Stimulated activated naive CD8-positive, alpha-beta T cell treated with anti-CD3 and anti-CD28 coated beads, Interleukin-15, amount 100 ng/mL, for 72 hours (primary cell): Measurements from ENCODE around the gene VPS13D.
"Not testable (repeated sequence)": the region's sequence is repeated elsewhere in the genome, so short reads cannot be mapped to it uniquely, and the experiment has no call there.

Experiments
- ATAC-seq: fragments of 150-1000 bp; cut with Tn5 transposase; 2 replicates; pipeline ENCODE4 v1.10.0; 2021; ENCODE audit warnings: mild to moderate bottlenecking, moderate library complexity
- DNase-seq, 2 donors: peaks; one replicate each; pipeline ENCODE4 v3.0.0; 2021 to 2022
- H3K27ac Mint-ChIP-seq, 2 donors: one replicate each; pipeline ENCODE4 v1.8.0; 2022; ENCODE audit warnings: mild to moderate bottlenecking in 2 of 2, mixed read lengths in 2 of 2, moderate library complexity in 2 of 2
- H3K27me3 Mint-ChIP-seq: one replicate; pipeline ENCODE4 v1.8.0; 2022; ENCODE audit warnings: mixed read lengths
- H3K4me1 Mint-ChIP-seq: one replicate; pipeline ENCODE4 v1.8.0; 2022; ENCODE audit warnings: mild to moderate bottlenecking, mixed read lengths
- H3K4me3 Mint-ChIP-seq, 2 donors: one replicate each; pipeline ENCODE4 v1.8.0; 2022; ENCODE audit warnings: mild to moderate bottlenecking in 2 of 2, mixed read lengths in 2 of 2, moderate library complexity in 1 of 2
- H3K9me3 Mint-ChIP-seq, 2 donors: one replicate each; pipeline ENCODE4 v1.8.0; 2022; ENCODE audit warnings: mixed read lengths in 2 of 2

The VPS13D gene

DNA sequence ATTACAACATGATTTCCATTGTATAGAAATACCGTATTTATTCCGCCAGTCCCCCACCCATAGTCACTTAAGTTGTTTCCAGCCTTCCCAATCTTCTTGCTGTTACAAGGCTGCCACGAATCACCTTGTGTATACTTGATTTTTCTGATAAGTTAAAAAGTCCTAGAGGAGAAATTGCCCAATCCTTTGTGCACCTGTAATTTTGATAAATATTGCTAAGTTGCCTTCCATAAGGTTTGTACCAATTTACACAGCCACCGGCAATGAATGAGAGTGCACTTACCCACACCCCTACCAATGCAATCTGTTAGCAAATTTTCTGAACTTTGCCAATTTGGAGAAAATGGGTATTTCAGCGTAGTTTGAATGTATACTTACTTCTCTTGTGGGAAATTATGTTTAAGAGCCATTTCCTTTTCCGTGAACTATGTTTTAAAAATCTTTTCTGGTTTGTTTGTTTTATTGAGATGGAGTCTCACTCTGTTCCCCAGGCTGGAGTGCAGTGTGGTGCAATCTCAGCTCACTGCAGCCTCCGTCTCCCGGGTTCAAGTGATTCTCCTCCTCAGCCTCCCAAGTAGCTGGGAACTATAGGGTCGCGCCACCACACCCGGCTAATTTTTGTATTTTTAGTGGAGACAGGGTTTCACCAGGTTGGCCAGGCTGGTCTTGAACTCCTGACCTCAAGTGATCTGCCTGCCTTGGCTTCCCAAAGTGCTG, 300.8 kb downstream of the VPS13D start:
- peaks cover 5% of the 10 kb centered on the region in 2 donors for H3K9me3 Mint-ChIP-seq
- H3K4me3 Mint-ChIP-seq: no peak overlapping the region
- DNase-seq (no peak), ATAC-seq (no peak)
- peaks cover 23% of the 10 kb centered on the region for H3K4me1 Mint-ChIP-seq
- peak overlapping the region in 1 of 2 donors; percentile 7 for H3K27ac Mint-ChIP-seq
- no peaks in the 10 kb centered on the region for H3K27me3 Mint-ChIP-seq

DNA sequence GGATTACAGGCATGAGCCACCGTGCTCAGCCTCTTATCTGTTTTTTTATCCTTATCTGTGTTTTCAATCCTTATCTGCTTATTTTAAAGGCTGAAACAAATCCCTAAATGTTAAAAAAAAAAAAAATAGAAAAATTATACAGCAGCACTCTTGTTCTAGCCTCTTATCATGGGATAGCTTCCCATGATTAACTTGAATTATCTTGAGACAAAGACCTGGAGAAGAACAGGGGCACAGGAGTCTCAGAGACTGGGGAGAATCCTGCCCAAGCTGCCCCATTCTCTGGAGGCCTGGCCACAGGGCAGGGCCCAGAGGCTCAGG, 301.3 kb downstream of the VPS13D start:
- ATAC-seq (no peak), DNase-seq (no peak)
- Mint-ChIP-seq H3K27ac (no peak overlapping the region), H3K4me3 (no peak overlapping the region), H3K27me3 (no peaks in the 10 kb centered on the region), H3K4me1 (peaks cover 23% of the 10 kb centered on the region), H3K9me3 (peaks cover 6 to 9% of the 10 kb centered on the region in 2 donors)

DNA sequence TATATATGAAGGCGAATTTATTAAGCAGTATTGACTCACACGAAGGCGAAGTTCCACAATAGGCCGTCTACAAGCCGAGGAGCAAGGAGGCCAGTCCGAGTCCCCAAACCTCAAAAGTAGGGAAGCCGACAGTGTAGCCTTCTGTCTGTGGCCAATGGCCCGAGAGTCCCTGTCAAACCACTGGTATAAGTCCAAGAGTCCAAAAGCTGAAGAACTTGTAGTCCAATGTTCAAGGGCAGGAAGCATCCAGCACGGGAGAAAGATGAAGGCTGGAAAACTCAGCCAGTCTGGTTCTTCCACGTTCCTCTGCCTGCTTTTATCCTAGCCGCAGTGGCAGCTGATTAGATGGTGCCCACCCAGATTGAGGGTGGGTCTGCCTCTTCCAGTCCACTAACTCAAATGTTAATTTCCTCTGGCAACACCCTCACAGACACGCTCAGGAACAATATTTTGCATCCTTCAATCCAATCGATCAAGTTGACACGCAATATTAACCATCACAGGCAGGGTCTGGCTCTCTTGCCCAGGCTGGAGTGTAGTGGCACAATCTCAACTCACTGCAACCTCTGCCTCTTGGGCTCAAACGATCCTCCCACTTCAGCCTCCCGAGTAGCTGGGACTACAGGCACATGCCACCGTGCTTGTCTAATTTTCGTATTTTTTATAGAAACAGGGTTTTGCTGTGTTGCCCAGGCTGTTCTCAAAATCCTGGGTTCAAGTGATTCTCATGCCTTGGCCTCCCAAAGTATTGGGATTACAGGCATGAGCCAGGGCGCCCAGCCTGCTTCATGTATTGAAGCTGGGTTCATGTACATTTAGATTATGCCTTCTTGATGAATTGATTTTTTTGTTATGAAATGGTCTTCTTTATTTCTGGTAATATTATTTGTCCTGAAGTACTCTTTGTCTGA, 302.8 kb downstream of the VPS13D start:
- peaks cover 29% of the 10 kb centered on the region for H3K4me1 Mint-ChIP-seq
- ATAC-seq (no peak), DNase-seq (no peak)
- no peak overlapping the region for H3K27ac Mint-ChIP-seq
- no peaks in the 10 kb centered on the region for H3K27me3 Mint-ChIP-seq
- H3K4me3 Mint-ChIP-seq: no peak overlapping the region
- H3K9me3 Mint-ChIP-seq: peaks cover 13 to 24% of the 10 kb centered on the region in 2 donors

DNA sequence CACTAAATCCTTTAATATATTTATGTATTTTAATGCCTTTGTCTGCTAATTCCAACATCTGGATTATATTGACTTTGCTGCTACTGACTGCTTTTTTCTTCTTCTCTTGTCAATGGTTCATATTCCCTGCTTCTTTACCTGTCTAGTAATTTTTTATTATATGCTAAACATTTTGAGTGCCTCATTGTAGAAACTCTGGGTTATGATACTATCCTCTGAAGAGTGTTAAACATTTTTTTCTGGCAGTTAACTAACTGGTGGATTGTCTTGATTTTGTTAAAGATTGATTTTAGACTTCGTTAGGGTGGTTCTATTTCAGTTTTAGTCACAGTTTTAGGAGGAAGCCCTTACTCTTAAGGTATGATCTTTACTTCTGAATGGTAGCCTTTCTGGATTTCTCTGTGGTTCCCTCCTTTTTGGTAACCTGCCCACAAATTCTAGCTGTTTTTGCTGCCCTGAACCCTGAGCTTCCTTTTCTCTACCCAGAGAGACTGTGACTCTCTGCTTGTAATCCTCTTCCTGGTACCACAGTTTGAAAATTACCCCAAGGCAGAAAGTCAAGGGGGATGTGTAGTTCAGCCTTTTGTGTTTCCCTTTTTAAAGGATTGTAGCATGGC, 306.3 kb downstream of the VPS13D start:
- H3K9me3 Mint-ChIP-seq: peaks cover 15 to 27% of the 10 kb centered on the region in 2 donors
- peaks cover 17% of the 10 kb centered on the region for H3K4me1 Mint-ChIP-seq
- DNase-seq: no peak
- H3K4me3 Mint-ChIP-seq: no peak overlapping the region
- H3K27ac Mint-ChIP-seq: no peak overlapping the region
- no peak for ATAC-seq
- H3K27me3 Mint-ChIP-seq: no peaks in the 10 kb centered on the region

DNA sequence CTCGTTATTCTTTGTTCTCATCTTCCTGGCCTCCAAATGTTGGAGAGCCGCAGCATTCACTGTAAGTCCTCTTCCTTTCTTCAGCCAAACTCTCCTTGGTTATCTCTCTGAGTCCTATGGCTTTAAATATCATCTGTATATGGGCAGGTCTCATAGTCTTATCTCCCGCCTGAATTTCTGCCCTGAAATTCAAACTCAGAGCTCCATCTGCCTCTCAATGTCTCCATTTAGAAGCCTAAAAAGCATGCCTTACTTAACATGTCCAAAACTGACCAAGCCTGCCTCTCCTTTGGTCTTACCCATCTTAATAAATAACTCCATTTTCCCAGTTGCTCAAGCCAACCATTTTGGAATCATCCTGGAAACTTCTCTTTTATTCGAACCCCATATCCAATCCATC, 307.5 kb downstream of the VPS13D start:
- no peak overlapping the region for H3K4me3 Mint-ChIP-seq
- DNase-seq: no peak
- ATAC-seq: no peak
- H3K27me3 Mint-ChIP-seq: no peaks in the 10 kb centered on the region
- H3K4me1 Mint-ChIP-seq: peaks cover 13% of the 10 kb centered on the region
- H3K27ac Mint-ChIP-seq: no peak overlapping the region
- peaks cover 15 to 27% of the 10 kb centered on the region in 2 donors for H3K9me3 Mint-ChIP-seq

DNA sequence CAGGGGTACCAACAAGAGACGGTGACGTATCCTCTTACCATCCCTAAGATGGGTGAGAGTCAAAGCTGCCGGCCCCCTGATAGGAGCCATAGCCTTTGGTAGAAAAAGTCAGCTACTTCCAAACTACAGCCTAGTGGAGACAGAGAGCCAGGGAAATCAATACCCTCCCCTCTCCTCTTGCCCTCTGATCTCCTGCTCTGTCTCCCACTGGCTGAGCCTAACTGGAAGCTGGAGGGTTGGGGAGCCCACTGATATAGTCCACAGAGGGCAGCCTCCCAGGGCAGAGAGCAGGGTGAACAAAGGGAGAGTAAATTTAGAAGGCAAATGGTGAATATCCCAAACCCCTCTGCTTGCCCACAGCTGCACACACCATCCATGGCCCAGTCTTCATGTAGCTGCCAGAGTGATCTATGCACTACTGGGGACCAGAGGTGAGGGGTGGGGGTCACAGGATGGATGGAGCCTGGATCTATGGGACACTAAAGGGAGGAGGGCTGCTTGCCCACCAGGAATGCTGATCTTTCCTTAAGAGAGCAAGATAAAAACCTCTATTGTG, 308.2 kb downstream of the VPS13D start:
- no peaks in the 10 kb centered on the region for H3K27me3 Mint-ChIP-seq
- no peak overlapping the region for H3K4me3 Mint-ChIP-seq
- H3K9me3 Mint-ChIP-seq: peaks cover 15 to 27% of the 10 kb centered on the region in 2 donors
- H3K27ac Mint-ChIP-seq: peak overlapping the region in 1 of 2 donors; percentile 23
- peaks cover 12% of the 10 kb centered on the region for H3K4me1 Mint-ChIP-seq
- no peak for DNase-seq
- no peak for ATAC-seq

DNA sequence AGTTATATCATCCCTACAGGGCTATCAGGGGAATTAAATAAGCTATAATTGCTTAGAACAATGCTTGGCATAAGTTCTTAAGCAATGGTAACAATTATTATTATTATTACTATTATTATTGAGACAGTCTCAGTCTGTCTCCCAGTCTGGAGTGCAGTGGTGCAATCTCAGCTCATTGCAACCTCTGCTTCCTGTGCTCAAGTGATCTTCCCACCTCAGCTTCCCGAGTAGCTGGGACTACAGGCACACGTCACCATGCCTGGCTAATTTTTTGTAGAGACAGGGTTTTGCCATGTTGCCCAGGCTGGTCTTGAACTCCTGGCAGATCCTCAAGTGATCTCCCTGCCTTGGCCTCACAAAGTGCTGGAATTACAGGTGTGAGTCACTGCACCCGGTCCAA, 308.7 kb downstream of the VPS13D start:
- Mint-ChIP-seq H3K9me3 (peaks cover 15 to 27% of the 10 kb centered on the region in 2 donors), H3K4me1 (peaks cover 10% of the 10 kb centered on the region)
- H3K27me3 Mint-ChIP-seq, ATAC-seq, H3K27ac Mint-ChIP-seq, H3K4me3 Mint-ChIP-seq, DNase-seq: not testable (repeated sequence)

DNA sequence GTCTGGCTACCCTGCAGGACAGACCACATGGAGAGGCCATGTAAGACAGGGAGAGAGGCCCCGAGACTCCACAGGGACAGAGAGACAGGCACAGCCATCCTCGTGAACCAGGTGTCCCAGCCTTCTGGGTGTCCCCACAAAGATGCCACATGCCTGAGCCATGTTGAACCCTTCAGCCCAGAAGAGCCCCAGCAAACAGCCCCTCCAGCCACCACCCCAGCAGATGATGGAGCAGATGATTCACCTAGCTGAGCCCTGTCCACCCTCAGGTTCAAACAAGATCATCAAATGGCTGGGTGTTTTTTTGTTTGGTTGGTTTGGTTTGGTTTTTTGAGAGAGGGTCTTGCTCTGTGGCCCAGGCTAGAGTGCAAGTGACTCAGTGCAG, 309.5 kb downstream of the VPS13D start:
- no peaks in the 10 kb centered on the region for H3K27me3 Mint-ChIP-seq
- H3K9me3 Mint-ChIP-seq: peaks cover 15 to 27% of the 10 kb centered on the region in 2 donors
- no peak overlapping the region for H3K4me3 Mint-ChIP-seq
- DNase-seq (no peak), ATAC-seq (no peak)
- no peak overlapping the region for H3K27ac Mint-ChIP-seq
- peaks cover 8% of the 10 kb centered on the region for H3K4me1 Mint-ChIP-seq

DNA sequence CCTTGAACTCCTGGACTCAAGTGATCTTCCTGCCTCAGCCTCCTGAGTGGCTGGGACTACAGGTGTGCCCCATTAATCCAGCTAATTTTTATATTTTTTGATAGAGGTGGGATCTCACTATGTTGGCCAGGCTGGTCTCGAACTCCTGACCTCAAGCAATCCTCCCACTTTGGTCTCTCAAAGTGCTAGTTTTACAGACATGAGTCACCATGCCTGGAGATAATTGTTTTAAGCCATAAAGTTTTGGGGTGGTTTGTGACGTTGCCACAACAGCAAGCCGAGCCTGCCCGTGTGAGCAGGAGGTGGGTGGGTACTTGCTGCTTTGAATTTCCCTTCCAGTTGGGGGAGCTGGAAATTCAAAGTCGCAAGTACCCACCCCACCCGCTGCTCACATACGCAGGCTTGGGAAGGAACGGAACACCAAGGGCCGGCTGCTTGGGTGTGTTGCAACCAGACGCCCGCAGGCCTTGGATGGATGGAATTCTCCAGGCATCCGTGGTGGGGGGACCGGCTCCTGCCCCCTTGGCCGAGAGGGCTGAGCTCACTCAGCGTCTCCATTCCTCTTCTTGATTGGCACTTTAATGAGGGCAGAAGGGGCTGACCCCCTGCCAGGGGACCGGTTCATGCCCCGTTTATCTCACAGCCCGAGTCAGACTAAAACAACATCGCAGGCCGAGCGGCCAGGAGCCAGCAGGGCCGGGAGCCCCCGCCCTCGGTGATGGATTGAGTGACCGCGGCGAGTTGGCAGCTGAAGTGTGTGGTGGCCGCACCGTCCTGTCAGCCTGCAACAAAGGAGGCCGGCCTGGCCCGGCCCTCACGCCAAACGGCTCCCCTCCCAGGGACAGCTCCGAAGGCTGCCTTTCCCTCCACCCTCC, 310.1 kb downstream of the VPS13D start:
- H3K4me1 Mint-ChIP-seq: peaks cover 15% of the 10 kb centered on the region
- no peak overlapping the region for H3K27ac Mint-ChIP-seq
- no peak for ATAC-seq
- peaks cover 15 to 27% of the 10 kb centered on the region in 2 donors for H3K9me3 Mint-ChIP-seq
- DNase-seq: no peak
- no peak overlapping the region for H3K4me3 Mint-ChIP-seq
- H3K27me3 Mint-ChIP-seq: no peaks in the 10 kb centered on the region

DNA sequence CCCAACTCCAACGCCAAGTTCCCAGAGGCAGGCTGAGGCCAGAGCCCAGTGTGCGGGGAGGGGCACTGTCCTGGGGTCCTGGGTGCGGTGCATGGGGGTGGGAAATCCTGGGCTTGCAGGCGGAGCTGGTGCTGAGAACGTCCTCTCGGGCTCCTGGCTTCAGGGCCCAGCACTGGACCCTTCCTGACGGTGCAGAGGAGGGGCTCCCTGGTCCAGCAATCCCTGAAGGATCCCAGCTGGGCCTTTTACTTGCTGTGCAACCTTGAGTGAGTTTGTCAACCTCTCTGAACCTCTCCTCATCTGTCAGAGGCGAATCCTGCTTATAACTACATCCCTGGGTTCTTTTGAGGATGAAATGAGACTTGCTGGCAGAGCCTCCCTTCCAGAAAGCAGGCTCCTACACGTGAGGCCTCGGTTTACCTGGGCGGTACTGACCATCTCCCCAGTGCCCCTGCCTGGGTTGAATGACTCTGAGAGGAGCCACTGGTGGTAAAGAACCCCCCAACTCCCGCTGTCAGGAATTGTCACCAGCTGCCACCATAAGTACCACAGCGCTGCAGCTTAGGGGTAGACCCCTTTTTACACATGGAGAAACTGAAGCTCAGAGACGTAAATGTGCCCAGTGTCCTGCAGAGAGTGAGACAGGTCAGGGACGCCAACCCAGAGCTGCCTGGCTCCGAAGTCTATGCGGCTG, 310.9 kb downstream of the VPS13D start:
- Mint-ChIP-seq H3K27ac (no peak overlapping the region), H3K4me1 (peaks cover 19% of the 10 kb centered on the region), H3K27me3 (no peaks in the 10 kb centered on the region)

DNA sequence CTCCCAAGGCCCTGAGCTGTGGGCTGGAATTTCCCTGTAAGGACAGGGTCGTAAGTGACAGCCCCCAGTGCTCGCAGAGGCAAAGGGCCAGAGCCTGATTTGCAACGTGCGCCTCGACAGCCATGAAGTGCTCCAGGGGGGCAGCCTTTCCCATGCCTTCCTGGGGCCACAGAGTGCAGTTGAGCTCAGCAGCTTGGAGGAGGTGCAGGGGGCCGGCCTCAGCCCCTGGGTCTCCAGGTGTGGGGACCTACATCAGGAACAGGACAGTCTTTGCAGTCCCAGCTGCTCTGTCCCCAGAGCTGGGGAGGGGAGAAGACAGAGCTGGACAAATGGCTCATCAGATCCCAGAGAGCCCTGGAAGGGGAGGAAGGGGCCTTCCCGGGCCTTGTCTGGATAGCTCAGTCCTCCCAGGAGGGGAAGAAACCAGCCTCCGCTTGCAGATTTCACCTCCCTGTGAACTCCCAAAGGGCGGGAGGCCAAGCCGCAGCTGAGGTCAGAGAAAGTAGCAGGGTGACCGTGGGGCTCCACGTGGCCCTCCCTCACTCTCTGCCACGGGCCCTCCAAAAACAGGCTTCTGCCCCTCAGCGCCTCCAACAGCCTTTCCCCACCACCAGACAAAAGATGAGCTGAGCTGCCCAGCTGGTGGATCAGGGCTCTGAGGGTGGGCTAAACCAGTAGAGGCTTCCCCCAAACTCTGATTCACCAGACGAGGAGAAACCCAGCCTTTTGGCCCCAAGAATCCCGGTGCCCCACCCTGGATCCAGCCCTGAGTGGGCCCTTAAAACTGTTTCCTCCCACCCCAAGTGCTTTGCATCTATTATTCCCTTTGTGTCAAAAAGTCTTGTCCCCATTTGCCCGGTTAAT, 311.7 kb downstream of the VPS13D start:
- ATAC-seq (no peak), DNase-seq (no peak)
- H3K4me1 Mint-ChIP-seq: peaks cover 19% of the 10 kb centered on the region
- H3K4me3 Mint-ChIP-seq: no peak overlapping the region
- H3K9me3 Mint-ChIP-seq: peaks cover 9 to 15% of the 10 kb centered on the region in 2 donors
- H3K27me3 Mint-ChIP-seq: no peaks in the 10 kb centered on the region
- peak overlapping the region in 1 of 2 donors; percentile 2 for H3K27ac Mint-ChIP-seq

More for the DNA sequence above, 310.9 kb downstream of the VPS13D start:
- no peak for DNase-seq
- H3K4me3 Mint-ChIP-seq: no peak overlapping the region
- ATAC-seq: no peak
- H3K9me3 Mint-ChIP-seq: peaks cover 9 to 21% of the 10 kb centered on the region in 2 donors

DNA sequence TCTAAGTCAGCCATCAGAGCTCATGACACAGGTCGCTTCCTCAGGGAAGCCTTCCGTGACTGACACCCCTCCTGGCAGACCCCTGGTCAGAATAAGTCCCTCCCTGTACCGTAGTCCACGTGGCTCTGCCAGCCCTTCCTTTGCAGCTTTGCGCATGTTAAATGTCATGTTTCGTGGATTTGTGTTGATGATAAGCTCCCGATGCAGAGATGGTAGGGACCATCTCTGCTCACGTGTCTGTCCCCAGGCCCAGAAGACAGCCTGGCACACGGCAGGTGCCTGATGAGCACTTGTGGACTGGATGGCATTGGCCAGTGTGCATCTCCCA, 312.3 kb downstream of the VPS13D start:
- H3K9me3 Mint-ChIP-seq: peaks cover 8 to 9% of the 10 kb centered on the region in 2 donors
- H3K27ac Mint-ChIP-seq: peak overlapping the region; percentile 2 to 31
- no peak overlapping the region for H3K4me3 Mint-ChIP-seq
- ATAC-seq (no peak), DNase-seq (no peak)
- no peaks in the 10 kb centered on the region for H3K27me3 Mint-ChIP-seq
- H3K4me1 Mint-ChIP-seq: peaks cover 22% of the 10 kb centered on the region

DNA sequence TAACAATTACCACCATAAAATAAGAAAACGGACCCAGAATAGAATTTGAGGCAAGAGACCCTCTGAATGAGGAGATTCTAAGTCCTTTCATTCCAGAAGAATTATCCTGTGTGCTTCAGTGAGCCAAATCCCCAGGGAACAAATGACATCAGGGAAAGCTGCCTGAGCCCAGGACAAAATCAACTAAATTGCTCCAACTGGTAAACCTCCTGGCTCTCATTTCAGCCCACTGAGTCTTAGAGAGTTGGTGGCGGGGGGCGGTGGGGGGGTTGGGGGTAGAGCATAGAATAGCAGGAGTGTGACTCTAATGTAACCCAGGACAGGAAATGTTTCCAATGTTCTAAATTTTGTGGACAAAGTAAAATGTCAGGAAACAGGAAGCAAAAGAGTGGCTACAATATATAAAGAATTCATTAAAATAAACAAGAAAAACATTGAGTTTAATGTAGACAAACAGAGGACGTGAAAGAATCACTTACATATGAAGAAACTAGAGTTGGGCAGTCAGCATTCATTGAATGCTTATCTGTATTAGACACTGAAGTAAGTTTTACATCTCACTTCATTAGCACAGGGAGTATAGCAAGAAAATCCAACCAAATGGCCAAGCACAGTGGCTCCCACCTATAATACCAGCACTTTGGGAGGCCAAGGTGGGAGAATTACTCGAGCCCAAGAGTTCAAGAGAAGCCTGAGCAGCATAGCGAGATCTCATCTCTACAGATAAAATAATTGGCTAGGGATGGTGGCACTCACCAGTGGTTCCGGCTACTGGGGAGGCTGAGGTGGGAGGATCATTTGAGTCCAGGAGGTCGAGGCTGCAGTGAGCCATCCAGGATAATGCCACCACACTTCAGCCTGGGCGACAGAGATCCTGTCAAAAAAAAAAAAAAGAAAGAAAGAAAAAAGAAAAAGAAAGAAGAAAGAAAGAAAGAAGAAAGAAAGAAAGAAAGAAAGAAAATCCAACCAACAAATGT, 313.1 kb downstream of the VPS13D start:
- H3K4me3 Mint-ChIP-seq: no peak overlapping the region
- peaks cover 0 to under 1% of the 10 kb centered on the region in 2 donors for H3K9me3 Mint-ChIP-seq
- H3K27ac Mint-ChIP-seq: peak overlapping the region; percentile 21 to 31
- no peak for DNase-seq
- ATAC-seq: no peak
- peaks cover 25% of the 10 kb centered on the region for H3K4me1 Mint-ChIP-seq
- peaks cover 6% of the 10 kb centered on the region for H3K27me3 Mint-ChIP-seq
